Neural crest cell (in vitro differentiated cells): ENCODE results near the gene CHGA. TPM values are rescaled to one million over a fixed set of nuclear protein-coding genes. Genes with fewer than 3 reads are reported as not detected.

Source experiments
- DNase-seq: peaks from one replicate; pipeline ENCODE4 v3.0.0; 2021; ENCODE audit warnings: low read depth, mixed read lengths, low spot score
- H3K27ac Mint-ChIP-seq: one replicate; pipeline ENCODE4 v1.8.0; 2021; ENCODE audit warnings: mild to moderate bottlenecking, mixed read lengths; ENCODE audit not compliant: unreplicated experiment
- H3K27me3 Mint-ChIP-seq: 2 replicates; pipeline ENCODE4 v1.8.0; 2021; ENCODE audit warnings: low read depth, mild to moderate bottlenecking, mixed read lengths
- H3K36me3 Mint-ChIP-seq: 2 replicates; pipeline ENCODE4 v1.8.0; 2021; ENCODE audit warnings: low read depth, mild to moderate bottlenecking, mixed read lengths
- H3K4me1 Mint-ChIP-seq: 2 replicates; pipeline ENCODE4 v1.8.0; 2021; ENCODE audit warnings: mixed read lengths
- H3K4me3 Mint-ChIP-seq: one replicate; pipeline ENCODE4 v1.8.0; 2021; ENCODE audit warnings: mild to moderate bottlenecking, mixed read lengths
- H3K9me3 Mint-ChIP-seq: 2 replicates; pipeline ENCODE4 v1.8.0; 2021; ENCODE audit warnings: mixed read lengths
- total RNA-seq: library from RNA; stranded (reverse); gene quantifications from 2 replicates; pipeline ENCODE4 v1.2.1, GENCODE V29; 2021
- TF ChIP-seq, protein P1 (sequence below): fragments of 200-600 bp; sonication (generic); conservative IDR thresholded peaks from 2 replicates; pipeline ENCODE4 v1.5.0; 2021; ENCODE audit warnings: antibody characterized with exemption, mild to moderate bottlenecking

Gene CHGA
- total RNA-seq, 1 donor from 2014 or later: 4.3 TPM

DNA sequence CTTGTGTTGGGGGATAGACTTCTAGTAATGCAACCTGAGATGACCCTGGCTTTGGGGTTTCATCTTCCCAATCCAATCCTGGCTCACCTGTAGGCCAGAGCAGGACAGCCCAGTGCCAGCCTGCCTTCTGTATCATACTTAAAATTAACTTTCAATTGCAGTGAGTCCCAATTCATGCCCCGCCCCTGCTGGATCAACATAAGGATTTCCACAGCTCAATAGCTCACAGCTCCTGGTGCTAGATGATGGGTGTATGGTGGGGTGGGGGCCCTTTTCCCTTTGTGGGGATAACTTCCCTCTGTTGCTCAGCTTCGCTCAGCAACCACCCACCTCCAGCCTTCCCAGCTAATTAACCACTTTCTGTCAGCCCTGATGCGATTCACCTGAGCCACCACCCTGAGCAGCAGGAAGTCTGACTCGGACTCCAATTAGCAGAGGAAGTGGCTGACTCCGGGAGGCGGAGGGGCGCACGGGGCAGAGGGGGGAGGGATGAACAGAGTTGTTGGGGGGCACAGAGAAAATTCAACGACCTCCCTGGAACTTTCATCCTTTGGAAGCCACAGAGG is 24.3 kb upstream of the CHGA start:
- Mint-ChIP-seq H3K27me3 (peaks cover 78% of the 10 kb centered on the region), H3K27ac (no peak overlapping the region), H3K36me3 (no peaks in the 10 kb centered on the region), H3K9me3 (peaks cover 1% of the 10 kb centered on the region), H3K4me3 (no peak overlapping the region), H3K4me1 (peaks cover 6% of the 10 kb centered on the region)
- TF ChIP-seq, protein P1, sequence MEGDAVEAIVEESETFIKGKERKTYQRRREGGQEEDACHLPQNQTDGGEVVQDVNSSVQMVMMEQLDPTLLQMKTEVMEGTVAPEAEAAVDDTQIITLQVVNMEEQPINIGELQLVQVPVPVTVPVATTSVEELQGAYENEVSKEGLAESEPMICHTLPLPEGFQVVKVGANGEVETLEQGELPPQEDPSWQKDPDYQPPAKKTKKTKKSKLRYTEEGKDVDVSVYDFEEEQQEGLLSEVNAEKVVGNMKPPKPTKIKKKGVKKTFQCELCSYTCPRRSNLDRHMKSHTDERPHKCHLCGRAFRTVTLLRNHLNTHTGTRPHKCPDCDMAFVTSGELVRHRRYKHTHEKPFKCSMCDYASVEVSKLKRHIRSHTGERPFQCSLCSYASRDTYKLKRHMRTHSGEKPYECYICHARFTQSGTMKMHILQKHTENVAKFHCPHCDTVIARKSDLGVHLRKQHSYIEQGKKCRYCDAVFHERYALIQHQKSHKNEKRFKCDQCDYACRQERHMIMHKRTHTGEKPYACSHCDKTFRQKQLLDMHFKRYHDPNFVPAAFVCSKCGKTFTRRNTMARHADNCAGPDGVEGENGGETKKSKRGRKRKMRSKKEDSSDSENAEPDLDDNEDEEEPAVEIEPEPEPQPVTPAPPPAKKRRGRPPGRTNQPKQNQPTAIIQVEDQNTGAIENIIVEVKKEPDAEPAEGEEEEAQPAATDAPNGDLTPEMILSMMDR: no peak
- no peak for DNase-seq

DNA sequence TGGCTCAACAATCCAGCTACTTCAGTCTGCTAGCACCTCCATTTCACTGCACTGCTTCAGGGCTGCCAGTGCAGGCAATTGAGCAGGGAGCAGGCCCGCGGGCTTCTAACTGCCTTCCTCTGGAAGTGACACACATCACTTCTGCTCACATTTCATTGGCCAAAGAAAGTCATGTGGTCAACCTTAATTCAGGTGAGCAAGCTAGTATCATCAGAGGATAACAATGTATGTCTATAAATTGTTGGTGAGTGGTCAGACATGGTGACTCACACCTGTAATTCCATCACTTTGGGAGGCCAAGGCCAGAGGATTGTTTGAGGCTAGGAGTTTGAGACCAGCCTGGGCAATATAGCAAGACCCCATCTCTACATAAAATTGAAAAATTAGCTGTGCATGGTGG is 22.3 kb upstream of the CHGA start:
- DNase-seq: no peak
- no peaks in the 10 kb centered on the region for H3K9me3 Mint-ChIP-seq
- no peak overlapping the region for H3K27ac Mint-ChIP-seq
- TF ChIP-seq, protein P1: no peak
- peaks cover 6% of the 10 kb centered on the region for H3K4me1 Mint-ChIP-seq
- H3K36me3 Mint-ChIP-seq: no peaks in the 10 kb centered on the region
- H3K4me3 Mint-ChIP-seq: no peak overlapping the region
- H3K27me3 Mint-ChIP-seq: peaks cover 82% of the 10 kb centered on the region

DNA sequence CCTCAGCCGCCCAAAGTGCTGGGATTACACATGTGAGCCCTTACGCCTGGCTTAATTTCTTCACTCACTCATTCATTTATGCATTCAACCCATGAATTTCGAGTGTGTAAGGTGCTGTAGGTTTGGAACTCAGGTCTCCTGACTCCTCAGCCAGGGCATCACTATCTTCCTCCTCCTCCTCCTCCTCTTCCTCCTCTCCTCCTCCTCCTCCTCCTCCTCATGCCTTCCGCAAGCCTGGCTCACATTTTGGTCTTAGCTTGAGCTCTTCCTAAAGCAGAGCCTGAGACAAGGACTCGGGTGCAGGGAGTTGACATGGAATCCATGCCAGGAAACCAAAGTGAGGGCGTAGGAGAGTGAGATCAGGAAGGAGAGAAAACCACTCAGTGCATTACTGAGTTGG is 20.8 kb upstream of the CHGA start:
- no peaks in the 10 kb centered on the region for H3K36me3 Mint-ChIP-seq
- no peaks in the 10 kb centered on the region for H3K9me3 Mint-ChIP-seq

DNA sequence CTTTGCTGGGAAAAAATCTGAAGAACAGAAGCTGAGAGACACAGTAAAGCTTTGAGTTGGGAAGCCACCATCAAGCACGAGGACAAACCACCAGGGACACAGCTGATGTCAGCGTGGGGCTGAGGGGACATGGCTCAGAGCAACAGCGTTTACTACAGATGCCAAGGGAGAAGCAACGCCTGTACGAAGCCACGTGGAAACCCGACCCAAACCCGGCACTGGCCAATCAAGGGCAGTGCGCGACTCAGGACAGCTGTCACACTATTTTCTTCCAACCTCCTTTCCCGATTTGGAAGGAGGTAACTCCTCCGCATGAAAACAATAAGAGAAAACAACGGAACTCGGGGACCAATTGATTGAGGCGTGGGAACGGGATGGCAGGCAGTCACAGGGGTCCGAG is 20.2 kb upstream of the CHGA start:
- Mint-ChIP-seq H3K27ac (no peak overlapping the region), H3K27me3 (peaks cover 80% of the 10 kb centered on the region), H3K4me1 (peaks cover 6% of the 10 kb centered on the region), H3K36me3 (no peaks in the 10 kb centered on the region), H3K4me3 (no peak overlapping the region), H3K9me3 (no peaks in the 10 kb centered on the region)
- TF ChIP-seq, protein P1: no peak
- no peak for DNase-seq

More for the DNA sequence above, 20.8 kb upstream of the CHGA start:
- Mint-ChIP-seq H3K4me1 (peaks cover 6% of the 10 kb centered on the region), H3K4me3 (no peak overlapping the region), H3K27ac (no peak overlapping the region), H3K27me3 (peaks cover 78% of the 10 kb centered on the region)
- TF ChIP-seq, protein P1: no peak
- DNase-seq: no peak

DNA sequence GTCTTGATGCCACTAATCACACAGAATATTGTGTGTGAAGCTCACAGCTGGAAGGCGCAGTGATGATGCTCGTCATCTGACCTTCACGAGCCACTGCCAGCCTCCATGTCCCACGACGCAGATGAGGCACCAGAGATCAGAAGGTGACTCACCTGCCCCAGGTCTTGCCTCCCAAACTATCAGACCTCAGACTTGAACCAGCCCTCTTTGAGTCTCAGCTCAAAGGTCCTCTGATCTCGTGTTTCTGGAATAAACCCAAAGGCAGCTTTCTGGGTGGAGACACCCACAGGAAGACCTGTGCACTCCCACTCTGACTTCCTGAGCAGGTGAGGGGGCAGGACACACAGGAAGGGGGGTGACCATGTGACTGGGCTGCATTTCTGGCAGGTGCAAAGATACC is 19.6 kb upstream of the CHGA start:
- H3K9me3 Mint-ChIP-seq: no peaks in the 10 kb centered on the region
- peaks cover 6% of the 10 kb centered on the region for H3K4me1 Mint-ChIP-seq
- no peaks in the 10 kb centered on the region for H3K36me3 Mint-ChIP-seq
- peaks cover 74% of the 10 kb centered on the region for H3K27me3 Mint-ChIP-seq
- TF ChIP-seq, protein P1: no peak
- H3K4me3 Mint-ChIP-seq: no peak overlapping the region
- DNase-seq: no peak
- no peak overlapping the region for H3K27ac Mint-ChIP-seq
